BJ (cell line): ENCODE measurements around the gene HINT1. TPM values are rescaled to one million over a fixed set of nuclear protein-coding genes. Genes with fewer than 3 reads are reported as not detected.
"Not testable (repeated sequence)": the region's sequence is repeated elsewhere in the genome, so short reads cannot be mapped to it uniquely, and the experiment has no call there.

Experiments
- CTCF ChIA-PET: fragments of 350-600 bp; formaldehyde crosslinking; extraction: SDS; loops from one replicate; lab custom pipeline; 2021; ENCODE audit warnings: antibody characterized with exemption, inconsistent platforms; lab: Yijun Ruan, JAX
- POLR2A ChIA-PET: fragments of 300-600 bp; sonication (Branson Sonifier 250); formaldehyde crosslinking; extraction: SDS; loops from one replicate; lab custom pipeline; 2021; ENCODE audit warnings: antibody characterized with exemption; lab: Charles Lee
- DNase-seq: peaks from one replicate; pipeline ENCODE4 v3.0.0-alpha.2; 2011; ENCODE audit warnings: low read depth
- H3K27me3 ChIP-seq: 2 replicates; pipeline ENCODE4 v1.6.0; 2011; ENCODE audit warnings: low read length; ENCODE audit not compliant: control insufficient read depth, insufficient read depth
- H3K36me3 ChIP-seq: 2 replicates; pipeline ENCODE4 v1.5.1; 2011; ENCODE audit warnings: low read length; ENCODE audit not compliant: control insufficient read depth, insufficient read depth
- H3K4me3 ChIP-seq: 2 replicates; pipeline ENCODE4 v1.5.1; 2011; ENCODE audit warnings: low read depth, mild to moderate bottlenecking, control low read depth, low read length
- CTCF ChIP-seq: IDR thresholded peaks from 2 replicates; pipeline ENCODE4 v1.5.1; 2011; ENCODE audit warnings: low read depth, mild to moderate bottlenecking, control low read depth, inconsistent platforms, low read length, moderate library complexity; ENCODE audit not compliant: insufficient read depth
- polyA plus RNA-seq: library from polyadenylated mRNA; depleted of rRNA; stranded (reverse); fragments of >200 nt; gene quantifications from 2 replicates; pipeline ENCODE4 v1.2.3, GENCODE V29; 2011

HINT1 gene
- polyA plus RNA-seq, 1 experiment, result 335 TPM

GRCh38 chr5:131139321-131139720, 25.7 kb downstream of the HINT1 start:
- TF ChIP-seq CTCF, result no peak
- Histone ChIP-seq H3K4me3 (no peak overlapping the region), H3K36me3 (no peaks in the 10 kb centered on the region), H3K27me3 (no peaks in the 10 kb centered on the region)
- CTCF ChIA-PET, result no interaction called here
- DNase-seq, result no peak
- POLR2A ChIA-PET, result no interaction called here

- CTCF ChIA-PET, POLR2A ChIA-PET, H3K4me3 ChIP-seq, H3K36me3 ChIP-seq, H3K27me3 ChIP-seq, DNase-seq: not testable (repeated sequence)
Observed at GRCh38 chr5:131138406-131138805, 26.6 kb downstream of the HINT1 start.

- H3K27me3 ChIP-seq, CTCF ChIA-PET, H3K36me3 ChIP-seq, POLR2A ChIA-PET, DNase-seq, H3K4me3 ChIP-seq: not testable (repeated sequence)
Observed at GRCh38 chr5:131133091-131133490, 32.0 kb downstream of the HINT1 start.

GRCh38 chr5:131129306-131129705, 35.8 kb downstream of the HINT1 start:
- ChIA-PET POLR2A (no interaction called here), CTCF (no interaction called here)
- Histone ChIP-seq H3K36me3 (no peaks in the 10 kb centered on the region), H3K4me3 (no peak overlapping the region), H3K27me3 (no peaks in the 10 kb centered on the region)
- no peak for TF ChIP-seq CTCF
- no peak for DNase-seq

- CTCF ChIA-PET, H3K4me3 ChIP-seq, H3K27me3 ChIP-seq, DNase-seq, H3K36me3 ChIP-seq, POLR2A ChIA-PET: not testable (repeated sequence)
Observed at GRCh38 chr5:131127244-131127643, 37.8 kb downstream of the HINT1 start.

- DNase-seq, result no peak
- ChIA-PET POLR2A (no interaction called here), CTCF (no interaction called here)
- TF ChIP-seq CTCF, result no peak
- no peaks in the 10 kb centered on the region for H3K36me3 ChIP-seq
- H3K27me3 ChIP-seq, result no peaks in the 10 kb centered on the region
- H3K4me3 ChIP-seq, result no peak overlapping the region
Observed at GRCh38 chr5:131114754-131115153, 50.3 kb downstream of the HINT1 start.

- ChIA-PET CTCF (interaction anchor here (1.0 to 1.1 kb wide), 3 partner anchors 10 to 1005 kb away, joined by 3 to 4 read pairs (median 3); no protein-coding TSS in a partner anchor), POLR2A (no interaction called here)
- Histone ChIP-seq H3K27me3 (no peaks in the 10 kb centered on the region), H3K36me3 (no peaks in the 10 kb centered on the region), H3K4me3 (no peak overlapping the region)
- no peak for DNase-seq
- no peak for TF ChIP-seq CTCF
Observed at GRCh38 chr5:131112424-131112823, 52.6 kb downstream of the HINT1 start.
